ENCODE measurements around the gene ETS1. TPM values are rescaled to one million over a fixed set of nuclear protein-coding genes. Genes with fewer than 3 reads are reported as not detected.

The ETS1 gene
- total RNA-seq, 1 donor from 2014 or later = 3.0 TPM

DNA sequence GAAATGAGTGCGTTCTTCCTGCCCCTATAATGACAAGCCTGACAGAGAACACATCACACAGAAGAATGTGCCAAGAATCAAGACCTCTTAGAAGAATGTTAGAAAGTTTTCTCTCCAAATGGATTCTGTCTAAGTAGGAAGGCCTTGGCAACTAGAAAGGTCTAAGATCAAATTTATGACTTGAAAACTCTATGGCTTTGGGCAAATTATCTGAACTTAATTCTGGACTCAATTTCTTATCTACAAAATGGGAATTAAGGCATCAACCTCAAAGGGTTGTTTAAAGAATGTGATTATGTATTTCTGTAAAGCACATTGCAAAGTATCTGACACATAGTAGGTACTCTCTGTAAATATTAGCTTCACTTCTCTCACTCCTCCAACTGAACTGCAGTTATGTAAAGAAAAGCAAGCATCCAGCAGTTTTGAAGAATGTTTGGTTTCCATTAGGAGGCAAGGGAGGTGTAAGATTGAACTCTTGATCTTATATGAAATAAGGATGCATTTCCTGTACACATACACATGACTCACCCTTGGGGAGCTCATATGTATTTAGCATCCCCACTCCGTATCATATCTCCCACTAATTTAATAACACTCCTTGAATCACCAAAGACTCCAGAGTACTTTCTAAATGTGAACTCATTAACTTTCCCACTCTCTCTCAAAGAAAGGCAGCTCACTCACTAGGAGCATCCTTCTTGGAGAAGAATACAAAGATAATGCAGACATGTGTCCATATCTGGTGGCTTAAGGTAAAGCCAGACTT, 77.6 kb downstream of the ETS1 start:
- peaks cover 54% of the 10 kb centered on the region for H3K27me3 Mint-ChIP-seq
- DNase-seq (ENCODE audit: low spot score, unreplicated experiment) = no peak
- peaks cover 7% of the 10 kb centered on the region for H3K4me1 Mint-ChIP-seq (ENCODE audit: low read depth)
- no peaks in the 10 kb centered on the region for H3K36me3 Mint-ChIP-seq (ENCODE audit: insufficient read depth)
- TF ChIP-seq, protein P1, sequence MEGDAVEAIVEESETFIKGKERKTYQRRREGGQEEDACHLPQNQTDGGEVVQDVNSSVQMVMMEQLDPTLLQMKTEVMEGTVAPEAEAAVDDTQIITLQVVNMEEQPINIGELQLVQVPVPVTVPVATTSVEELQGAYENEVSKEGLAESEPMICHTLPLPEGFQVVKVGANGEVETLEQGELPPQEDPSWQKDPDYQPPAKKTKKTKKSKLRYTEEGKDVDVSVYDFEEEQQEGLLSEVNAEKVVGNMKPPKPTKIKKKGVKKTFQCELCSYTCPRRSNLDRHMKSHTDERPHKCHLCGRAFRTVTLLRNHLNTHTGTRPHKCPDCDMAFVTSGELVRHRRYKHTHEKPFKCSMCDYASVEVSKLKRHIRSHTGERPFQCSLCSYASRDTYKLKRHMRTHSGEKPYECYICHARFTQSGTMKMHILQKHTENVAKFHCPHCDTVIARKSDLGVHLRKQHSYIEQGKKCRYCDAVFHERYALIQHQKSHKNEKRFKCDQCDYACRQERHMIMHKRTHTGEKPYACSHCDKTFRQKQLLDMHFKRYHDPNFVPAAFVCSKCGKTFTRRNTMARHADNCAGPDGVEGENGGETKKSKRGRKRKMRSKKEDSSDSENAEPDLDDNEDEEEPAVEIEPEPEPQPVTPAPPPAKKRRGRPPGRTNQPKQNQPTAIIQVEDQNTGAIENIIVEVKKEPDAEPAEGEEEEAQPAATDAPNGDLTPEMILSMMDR (IDR thresholded peaks at IDR 0.05; ENCODE audit: unreplicated experiment) = no peak
- no peak overlapping the region for H3K4me3 Mint-ChIP-seq (ENCODE audit: low read depth)
- H3K9me3 Mint-ChIP-seq (ENCODE audit: low read depth) = peaks cover 3% of the 10 kb centered on the region
- no peak overlapping the region for H3K27ac Mint-ChIP-seq

DNA sequence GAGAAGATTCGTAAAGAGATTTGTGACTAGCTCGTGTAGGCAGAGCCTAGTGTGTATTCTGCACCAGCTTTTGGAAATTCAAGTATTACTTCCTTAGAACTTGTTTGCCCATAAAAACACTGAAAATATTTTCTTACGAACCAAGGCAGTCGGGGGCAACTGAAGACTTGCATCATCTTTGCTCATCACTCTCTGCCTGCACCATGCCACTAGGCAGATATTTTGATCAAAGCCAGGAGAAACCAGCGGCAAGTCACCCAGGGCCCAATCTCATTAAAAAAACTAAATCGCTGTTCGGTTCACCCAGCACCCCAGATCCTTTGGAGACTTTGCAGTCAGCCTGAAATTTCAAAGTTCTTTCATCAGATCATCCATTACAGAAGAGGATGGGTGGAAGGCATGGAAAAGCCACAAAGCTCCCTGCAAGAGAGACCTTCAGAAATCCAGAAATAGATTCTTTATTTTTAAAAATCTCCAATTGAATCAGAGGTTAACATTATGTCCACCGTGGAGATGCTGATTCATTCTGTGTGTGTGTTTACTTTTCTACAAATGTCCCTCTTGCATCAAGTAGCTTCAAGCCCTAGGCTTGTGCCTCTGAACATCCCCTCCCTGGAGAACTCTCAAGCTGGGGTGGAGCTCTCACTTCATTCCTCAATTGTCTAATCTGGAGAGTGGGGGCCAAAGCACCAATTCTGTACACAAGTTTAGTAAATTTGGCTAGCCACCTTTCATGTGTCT, 78.4 kb downstream of the ETS1 start:
- Mint-ChIP-seq H3K27me3 (peaks cover 55% of the 10 kb centered on the region), H3K9me3 (ENCODE audit: low read depth) (peaks cover 3% of the 10 kb centered on the region)

DNA sequence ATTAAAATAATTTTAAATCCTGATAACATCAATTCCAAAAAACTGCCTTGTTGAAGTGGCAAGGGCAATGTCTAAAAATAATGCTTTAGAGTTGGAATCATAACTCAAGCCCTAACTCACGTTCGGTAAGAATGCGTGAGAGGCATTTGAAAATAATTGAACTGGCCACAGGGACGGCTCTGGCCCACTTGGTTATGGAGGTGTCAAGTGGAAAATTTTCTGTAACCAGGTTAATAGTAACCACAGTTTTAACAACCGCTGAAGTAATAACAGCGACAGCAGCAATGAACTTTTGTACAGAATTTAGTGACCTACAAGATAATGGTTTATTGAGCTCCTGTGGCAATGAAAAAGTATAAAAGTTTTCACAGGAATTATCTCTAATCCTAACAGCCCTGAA, 79.4 kb downstream of the ETS1 start:
- H3K27me3 Mint-ChIP-seq = peaks cover 55% of the 10 kb centered on the region
- H3K4me1 Mint-ChIP-seq (ENCODE audit: low read depth) = peaks cover 5% of the 10 kb centered on the region

More for the DNA sequence above, 78.4 kb downstream of the ETS1 start:
- TF ChIP-seq, protein P1 (IDR thresholded peaks at IDR 0.05; ENCODE audit: unreplicated experiment) = no peak
- Mint-ChIP-seq H3K4me3 (ENCODE audit: low read depth) (no peak overlapping the region), H3K4me1 (ENCODE audit: low read depth) (peaks cover 5% of the 10 kb centered on the region), H3K36me3 (ENCODE audit: insufficient read depth) (no peaks in the 10 kb centered on the region), H3K27ac (no peak overlapping the region)
- DNase-seq (ENCODE audit: low spot score, unreplicated experiment) = no peak

DNA sequence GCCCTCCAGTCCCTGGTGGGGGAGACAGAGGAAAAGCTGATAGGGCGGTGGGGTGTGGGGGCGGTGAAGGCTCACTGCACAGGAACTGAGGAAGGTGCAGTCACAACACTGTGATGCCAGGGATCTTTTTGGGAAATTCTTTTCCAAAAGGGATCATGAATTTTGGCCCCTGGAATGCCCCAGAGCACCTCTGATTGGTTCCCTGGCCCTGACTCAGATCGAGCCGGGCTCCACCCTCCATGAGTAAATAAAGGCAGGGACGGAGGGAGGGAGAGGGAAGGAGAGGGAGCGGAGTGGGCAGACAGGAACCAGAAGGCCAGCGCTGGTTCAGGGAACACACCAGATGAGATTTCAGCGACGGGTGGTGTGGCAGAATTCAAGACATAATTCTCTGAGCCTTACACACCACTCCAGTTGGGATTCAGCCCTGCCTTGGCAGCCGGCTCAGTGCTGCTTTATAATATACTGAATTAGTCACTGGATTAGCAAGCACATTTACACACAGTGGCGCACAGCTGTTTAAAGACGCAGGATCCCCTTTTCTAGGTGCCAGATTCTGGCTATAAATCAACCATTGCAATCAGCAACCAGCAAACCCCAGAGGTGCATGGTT, 80.3 kb downstream of the ETS1 start:
- H3K27ac Mint-ChIP-seq = no peak overlapping the region
- H3K4me3 Mint-ChIP-seq (ENCODE audit: low read depth) = no peak overlapping the region
- peaks cover 6% of the 10 kb centered on the region for H3K4me1 Mint-ChIP-seq (ENCODE audit: low read depth)
- TF ChIP-seq, protein P1 (IDR thresholded peaks at IDR 0.05; ENCODE audit: unreplicated experiment) = no peak
- H3K36me3 Mint-ChIP-seq (ENCODE audit: insufficient read depth) = no peaks in the 10 kb centered on the region
- DNase-seq (ENCODE audit: low spot score, unreplicated experiment) = no peak
- peaks cover 58% of the 10 kb centered on the region for H3K27me3 Mint-ChIP-seq
- H3K9me3 Mint-ChIP-seq (ENCODE audit: low read depth) = peaks cover 3% of the 10 kb centered on the region

More for the DNA sequence above, 79.4 kb downstream of the ETS1 start:
- no peak overlapping the region for H3K27ac Mint-ChIP-seq
- H3K36me3 Mint-ChIP-seq (ENCODE audit: insufficient read depth) = no peaks in the 10 kb centered on the region
- H3K9me3 Mint-ChIP-seq (ENCODE audit: low read depth) = peaks cover 3% of the 10 kb centered on the region
- H3K4me3 Mint-ChIP-seq (ENCODE audit: low read depth) = no peak overlapping the region
- TF ChIP-seq, protein P1 (IDR thresholded peaks at IDR 0.05; ENCODE audit: unreplicated experiment) = no peak
- DNase-seq (ENCODE audit: low spot score, unreplicated experiment) = no peak

DNA sequence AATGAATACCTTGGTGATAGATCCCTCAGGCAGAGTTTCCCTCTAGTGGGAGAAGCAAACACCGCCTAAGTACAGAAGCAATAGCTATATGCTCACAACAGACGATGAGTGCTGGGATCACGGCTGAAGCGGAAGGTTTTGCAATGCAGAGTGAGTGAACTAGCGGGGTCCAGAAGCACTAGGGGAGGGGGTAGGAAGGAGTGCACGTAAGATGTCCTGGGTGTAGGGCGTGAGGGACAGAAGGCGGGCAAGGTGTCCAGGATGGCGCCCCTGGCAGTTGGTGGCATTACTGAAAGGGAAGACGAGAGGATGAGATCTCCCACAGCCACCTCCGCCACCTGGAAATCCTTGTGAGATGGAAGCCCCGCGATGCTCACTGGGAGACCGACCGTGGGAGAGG, 81.0 kb downstream of the ETS1 start:
- Mint-ChIP-seq H3K4me3 (ENCODE audit: low read depth) (no peak overlapping the region), H3K4me1 (ENCODE audit: low read depth) (peaks cover 8% of the 10 kb centered on the region), H3K9me3 (ENCODE audit: low read depth) (peaks cover 3% of the 10 kb centered on the region), H3K27me3 (peaks cover 58% of the 10 kb centered on the region), H3K27ac (no peak overlapping the region), H3K36me3 (ENCODE audit: insufficient read depth) (no peaks in the 10 kb centered on the region)
- DNase-seq (ENCODE audit: low spot score, unreplicated experiment) = no peak
- TF ChIP-seq, protein P1 (IDR thresholded peaks at IDR 0.05; ENCODE audit: unreplicated experiment) = no peak
